Measurements from ENCODE around the gene KAZN. TPM values are rescaled to one million over a fixed set of nuclear protein-coding genes. Genes with fewer than 3 reads are reported as not detected.

KAZN gene
- total RNA-seq, 1 experiment from 2014 or later, result 15.6 TPM

- no peaks in the 10 kb centered on the region for H3K9me2 ChIP-seq (ENCODE audit: insufficient read depth)
- BruUV-seq (replicated peaks), result no TSS peak
- CTCF ChIA-PET, result no interaction called here
- H4K20me1 ChIP-seq (ENCODE audit: insufficient read depth), result no peaks in the 10 kb centered on the region
- H3K4me3 ChIP-seq, result no peak overlapping the region
- H3K4me1 ChIP-seq (replicated peaks; ENCODE audit: insufficient read depth), result no peaks in the 10 kb centered on the region
- no peaks in the 10 kb centered on the region for H3K9me3 ChIP-seq (ENCODE audit: insufficient read depth, low read depth)
- H2AFZ ChIP-seq, result no peak overlapping the region
- no peak overlapping the region for H3K4me2 ChIP-seq
- POLR2A ChIA-PET (ENCODE audit: unreplicated experiment), result no interaction called here
- H3F3A ChIP-seq (ENCODE audit: insufficient read depth, low read depth), result no peaks in the 10 kb centered on the region
- intact Hi-C loops (cut with micrococcal nuclease; ENCODE audit: unreplicated experiment), result no loop called here
- DNase-seq, result no peak
- H3K36me3 ChIP-seq (ENCODE audit: low read depth), result no peaks in the 10 kb centered on the region
- TF ChIP-seq, protein P1, sequence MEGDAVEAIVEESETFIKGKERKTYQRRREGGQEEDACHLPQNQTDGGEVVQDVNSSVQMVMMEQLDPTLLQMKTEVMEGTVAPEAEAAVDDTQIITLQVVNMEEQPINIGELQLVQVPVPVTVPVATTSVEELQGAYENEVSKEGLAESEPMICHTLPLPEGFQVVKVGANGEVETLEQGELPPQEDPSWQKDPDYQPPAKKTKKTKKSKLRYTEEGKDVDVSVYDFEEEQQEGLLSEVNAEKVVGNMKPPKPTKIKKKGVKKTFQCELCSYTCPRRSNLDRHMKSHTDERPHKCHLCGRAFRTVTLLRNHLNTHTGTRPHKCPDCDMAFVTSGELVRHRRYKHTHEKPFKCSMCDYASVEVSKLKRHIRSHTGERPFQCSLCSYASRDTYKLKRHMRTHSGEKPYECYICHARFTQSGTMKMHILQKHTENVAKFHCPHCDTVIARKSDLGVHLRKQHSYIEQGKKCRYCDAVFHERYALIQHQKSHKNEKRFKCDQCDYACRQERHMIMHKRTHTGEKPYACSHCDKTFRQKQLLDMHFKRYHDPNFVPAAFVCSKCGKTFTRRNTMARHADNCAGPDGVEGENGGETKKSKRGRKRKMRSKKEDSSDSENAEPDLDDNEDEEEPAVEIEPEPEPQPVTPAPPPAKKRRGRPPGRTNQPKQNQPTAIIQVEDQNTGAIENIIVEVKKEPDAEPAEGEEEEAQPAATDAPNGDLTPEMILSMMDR (conservative IDR thresholded peaks at IDR 0.05), result no peak
- TF ChIP-seq EZH2 (IDR thresholded peaks at IDR 0.05; ENCODE audit: low read depth), result no peak
- no peaks in the 10 kb centered on the region for H3K79me2 ChIP-seq (ENCODE audit: low read depth)
- H3K27ac ChIP-seq, result no peak overlapping the region
- peaks cover 39% of the 10 kb centered on the region for H3K27me3 ChIP-seq (ENCODE audit: insufficient read depth, low read depth)
These were observed 161.4 kb downstream of the KAZN start for GRCh38 chr1:14759843-14760242.

- Histone ChIP-seq H3K9me3 (ENCODE audit: insufficient read depth, low read depth) (no peaks in the 10 kb centered on the region), H3K4me2 (no peak overlapping the region), H3K27ac (no peak overlapping the region), H2AFZ (no peak overlapping the region), H3K36me3 (ENCODE audit: low read depth) (no peaks in the 10 kb centered on the region), H3K27me3 (ENCODE audit: insufficient read depth, low read depth) (peaks cover 40% of the 10 kb centered on the region), H3K79me2 (ENCODE audit: low read depth) (no peaks in the 10 kb centered on the region), H3F3A (ENCODE audit: insufficient read depth, low read depth) (no peaks in the 10 kb centered on the region), H3K4me1 (replicated peaks; ENCODE audit: insufficient read depth) (no peaks in the 10 kb centered on the region), H3K4me3 (no peak overlapping the region), H3K9me2 (ENCODE audit: insufficient read depth) (no peaks in the 10 kb centered on the region), H4K20me1 (ENCODE audit: insufficient read depth) (no peaks in the 10 kb centered on the region)
- intact Hi-C loops (cut with micrococcal nuclease; ENCODE audit: unreplicated experiment), result no loop called here
- POLR2A ChIA-PET (ENCODE audit: unreplicated experiment), result no interaction called here
- BruUV-seq (replicated peaks), result no TSS peak
- no peak for DNase-seq
- no peak for TF ChIP-seq EZH2 (IDR thresholded peaks at IDR 0.05; ENCODE audit: low read depth)
- TF ChIP-seq, protein P1 (conservative IDR thresholded peaks at IDR 0.05), result no peak
- CTCF ChIA-PET, result no interaction called here
These were observed 162.3 kb downstream of the KAZN start for GRCh38 chr1:14760780-14761179.

GRCh38 chr1:14761291-14762153, 163.0 kb downstream of the KAZN start:
- no TSS peak for BruUV-seq (replicated peaks)
- Histone ChIP-seq H2AFZ (no peak overlapping the region), H3K36me3 (ENCODE audit: low read depth) (no peaks in the 10 kb centered on the region), H3K27ac (no peak overlapping the region), H3K27me3 (ENCODE audit: insufficient read depth, low read depth) (peaks cover 40% of the 10 kb centered on the region), H3K9me3 (ENCODE audit: insufficient read depth, low read depth) (no peaks in the 10 kb centered on the region), H3F3A (ENCODE audit: insufficient read depth, low read depth) (no peaks in the 10 kb centered on the region), H3K4me3 (no peak overlapping the region), H3K79me2 (ENCODE audit: low read depth) (no peaks in the 10 kb centered on the region), H3K9me2 (ENCODE audit: insufficient read depth) (no peaks in the 10 kb centered on the region), H3K4me2 (no peak overlapping the region), H4K20me1 (ENCODE audit: insufficient read depth) (no peaks in the 10 kb centered on the region), H3K4me1 (replicated peaks; ENCODE audit: insufficient read depth) (no peaks in the 10 kb centered on the region)
- intact Hi-C loops (cut with micrococcal nuclease; ENCODE audit: unreplicated experiment), result no loop called here
- TF ChIP-seq, protein P1 (conservative IDR thresholded peaks at IDR 0.05), result no peak
- no peak for TF ChIP-seq EZH2 (IDR thresholded peaks at IDR 0.05; ENCODE audit: low read depth)
- DNase-seq, result no peak
- ChIA-PET POLR2A (ENCODE audit: unreplicated experiment) (no interaction called here), CTCF (interaction anchor here (0.7 kb wide), 1 partner anchor 315 kb away, joined by 3 read pairs; no protein-coding TSS in a partner anchor)
